ENCODE data around the gene PILRA. TPM values are rescaled to one million over a fixed set of nuclear protein-coding genes. Genes with fewer than 3 reads are reported as not detected.

Gene PILRA
- total and polyA plus RNA-seq, 2 of the 8 experiments (the other 6 are each of a cell fraction or from before 2014, with no cell fraction given), result 7.6 to 10.6 TPM

- H3K23ac ChIP-seq (ENCODE audit: insufficient read length), result no peak overlapping the region
- DNase-seq (ENCODE audit: low read depth in 1 of 2, low spot score in 2 of 2) (no peak), FAIRE-seq (no peak)
- H3K9me3 ChIP-seq (ENCODE audit: insufficient read depth in 2 of 2, low read depth in 1 of 2, low read length in 1 of 2), result no peaks in the 10 kb centered on the region
- H3K23me2 ChIP-seq (ENCODE audit: low read depth, low read length), result no peaks in the 10 kb centered on the region
- no peak overlapping the region for H2BK120ac ChIP-seq (replicated peaks; ENCODE audit: low read depth, low read length)
- H2AFZ ChIP-seq (ENCODE audit: low read length), result no peak overlapping the region
- no peak overlapping the region for H4K8ac ChIP-seq (ENCODE audit: extremely low read depth, insufficient read depth, low read length)
- no peak overlapping the region for H4K91ac ChIP-seq (replicated peaks; ENCODE audit: insufficient read length, low read length)
- H2BK20ac ChIP-seq (ENCODE audit: low read length), result no peak overlapping the region
- H3K4me1 ChIP-seq (replicated peaks in 1 of 4; ENCODE audit: control insufficient read depth in 3 of 4, insufficient read depth in 4 of 4, low read length in 3 of 4), result no peaks in the 10 kb centered on the region
- H2BK12ac ChIP-seq (ENCODE audit: low read depth, low read length), result no peak overlapping the region
- no peaks in the 10 kb centered on the region for H3K79me1 ChIP-seq (ENCODE audit: low read depth, low read length)
- H3K36me3 ChIP-seq (ENCODE audit: control insufficient read depth in 2 of 4, insufficient read depth in 4 of 4, low read length in 3 of 4), result no peaks in the 10 kb centered on the region
- H3K18ac ChIP-seq (ENCODE audit: extremely low read depth, low read length), result no peak overlapping the region
- no peak overlapping the region for H3K4me2 ChIP-seq (ENCODE audit: insufficient read depth in 1 of 2, low read depth in 2 of 2, low read length in 2 of 2)
- H3K9ac ChIP-seq (replicated peaks in 1 of 4; ENCODE audit: extremely low read depth in 1 of 4, low read depth in 3 of 4, low read length in 3 of 4), result no peak overlapping the region
- H2BK5ac ChIP-seq (ENCODE audit: low read depth, low read length), result no peak overlapping the region
- no peak overlapping the region for H3K4ac ChIP-seq (replicated peaks; ENCODE audit: insufficient read length, low read depth, low read length)
- no peak overlapping the region for H2BK15ac ChIP-seq (ENCODE audit: low read length)
- CTCF ChIA-PET (ENCODE audit: partially characterized antibody), result interaction anchor here (0.7 to 2.0 kb wide), 4 partner anchors 9 to 54 kb away, joined by 3 to 14 read pairs (median 3); no protein-coding TSS in a partner anchor
- H3K79me2 ChIP-seq (ENCODE audit: control insufficient read depth in 1 of 2, insufficient read depth in 2 of 2, low read length in 2 of 2), result no peaks in the 10 kb centered on the region
- H3K4me3 ChIP-seq (ENCODE audit: extremely low read depth in 1 of 4, insufficient read depth in 2 of 4, low read depth in 3 of 4, low read length in 4 of 4), result no peak overlapping the region
- no peak overlapping the region for H3K27ac ChIP-seq (ENCODE audit: low read depth, low read length)
- H2AK5ac ChIP-seq (ENCODE audit: low read depth, low read length), result no peak overlapping the region
- H4K20me1 ChIP-seq (replicated peaks in 1 of 2; ENCODE audit: control insufficient read depth in 1 of 2, insufficient read depth in 2 of 2, low read length in 2 of 2), result no peaks in the 10 kb centered on the region
- no peak overlapping the region for H3K14ac ChIP-seq (ENCODE audit: insufficient read length)
- POLR2A ChIA-PET (ENCODE audit: partially characterized antibody), result interaction anchor here (0.6 to 3.7 kb wide), 2 partner anchors 13 to 50 kb away, joined by 3 to 25 read pairs; partner anchors contain the start of genes MEPCE and ZCWPW1
- no peak overlapping the region for H3K56ac ChIP-seq (replicated peaks; ENCODE audit: insufficient read length, low read depth, low read length)
- no peak overlapping the region for H4K5ac ChIP-seq (ENCODE audit: insufficient read length, low read depth, low read length)
- WGBS, 2 experiments (ENCODE audit: extremely low coverage in 1 of 2, insufficient coverage in 1 of 2, insufficient read length in 1 of 2, insufficient replicate concordance in 2 of 2, low coverage in 1 of 2, low lambda C conversion rate in 2 of 2, missing lambda C conversion rate in 1 of 2), result 91% methylated on average over 5 of the region's 5 CpGs; no CpG with 5 or more reads in 1 of the 2 experiments
- H3K27me3 ChIP-seq (replicated peaks in 1 of 4; ENCODE audit: control insufficient read depth in 3 of 4, extremely low read depth in 1 of 4, insufficient read depth in 3 of 4, low read length in 3 of 4), result no peaks in the 10 kb centered on the region; a peak in 1 of 7 replicates
- TF ChIP-seq CHD1 (IDR thresholded peaks at IDR 0.05; ENCODE audit: low read depth, low read length) (no peak), PHF8 (conservative IDR thresholded peaks at IDR 0.05; ENCODE audit: low read depth, low read length) (no peak), TAF7 (optimal IDR thresholded peaks at IDR 0.05; ENCODE audit: borderline replicate concordance, low read depth, low read length) (no peak), EP300 (IDR thresholded peaks at IDR 0.05; ENCODE audit: borderline replicate concordance in 1 of 2, low read depth in 2 of 2, low read length in 2 of 2) (no peak)
Measured at GRCh38 chr7:100415448-100415847, 42.2 kb downstream of the PILRA start.
